Sigmoid colon (tissue), 7 donors: ENCODE measurements around the gene NR6A1. TPM values are rescaled to one million over a fixed set of nuclear protein-coding genes. Genes with fewer than 3 reads are reported as not detected.

Experiments used
- DNase-seq: peaks from one replicate; pipeline ENCODE4 v3.0.0-alpha.2; 2019
- H3K27ac ChIP-seq, 4 donors: fragments of 200-600 bp; sonication (generic); one replicate each; pipeline ENCODE4 v1.5.1; 2016 to 2019; ENCODE audit warnings: mild to moderate bottlenecking in 1 of 4
- H3K27me3 ChIP-seq, 3 donors: fragments of 200-600 bp; sonication (generic); one replicate each; pipeline ENCODE4 v1.5.1; 2019; ENCODE audit warnings: mild to moderate bottlenecking in 1 of 3
- H3K36me3 ChIP-seq, 4 donors: fragments of 200-600 bp; sonication (generic); one replicate each; pipeline ENCODE4 v1.5.1; 2016 to 2019
- H3K4me1 ChIP-seq, 4 donors: fragments of 200-600 bp; sonication (generic); one replicate each; pipeline ENCODE4 v1.5.1; 2017 to 2019
- H3K4me3 ChIP-seq, 4 donors: fragments of 200-600 bp; sonication (generic); one replicate each; pipeline ENCODE4 v1.5.1; 2017 to 2019; ENCODE audit warnings: mild to moderate bottlenecking in 2 of 4, moderate library complexity in 1 of 4
- H3K9me3 ChIP-seq, 4 donors: fragments of 200-600 bp in 3 of 4; sonication (generic) in 3 of 4; one replicate each; pipeline versions ENCODE4 v1.5.1 to v1.6.1; 2013 to 2019
- EP300 ChIP-seq, 4 donors: sonication (generic); formaldehyde crosslinking; IDR thresholded peaks; one replicate each; pipeline ENCODE4 v1.6.1; 2017; ENCODE audit warnings: antibody characterized with exemption in 4 of 4
- POLR2A ChIP-seq, 2 donors: fragments of 450-650 bp; IDR thresholded peaks; one replicate each; pipeline ENCODE4 v1.6.1; 2016; ENCODE audit warnings: antibody characterized with exemption in 2 of 2, mild to moderate bottlenecking in 2 of 2, moderate library complexity in 2 of 2
- POLR2AphosphoS5 ChIP-seq, 4 donors: sonication (generic); formaldehyde crosslinking; IDR thresholded peaks; one replicate each; pipeline ENCODE4 v1.6.1; 2017; ENCODE audit warnings: antibody characterized with exemption in 4 of 4
- WGBS, 2 donors: extraction: QIAGEN DNeasy Blood & Tissue Kit; methylation state at CpG; one replicate each; pipeline ENCODE4 v1.1.7; 2013; 5-methylcytosine and 5-hydroxymethylcytosine counted together
- intact Hi-C: fragments of 100-400 bp; cut with DNase I; formaldehyde crosslinking; loops from one replicate; pipeline ENCODE4 v1.15.1; 2023
- polyA plus RNA-seq, 3 donors: library from polyadenylated mRNA; stranded (reverse); fragments of 200-250 nt; gene quantifications; one replicate each; pipeline ENCODE4 v1.2.3, GENCODE V29; 2013
- total RNA-seq, 4 donors: library from RNA; depleted of rRNA; stranded (reverse); fragments of >200 nt; gene quantifications; one replicate each; pipeline ENCODE4 v1.1.0, GENCODE V29; 2016
- TF ChIP-seq, protein P1 (sequence below), 4 experiments: fragments of 450-650 bp in 3 of 4; fragments of 200-600 bp in 1 of 4; IDR thresholded peaks; one replicate each; pipeline ENCODE4 v1.5.1; 2016 to 2019; ENCODE audit warnings: antibody characterized with exemption in 4 of 4, mild to moderate bottlenecking in 3 of 4, moderate library complexity in 2 of 4
- donor health status: healthy with polysubstance abuse.
- donor health status: Bipolar disorder and iron deficiency.
- donor health status: healthy.

The NR6A1 gene
- total and polyA plus RNA-seq, 7 donors = 0.60 to 3.0 (median 1.8) TPM

GRCh38 chr9:124632077-124632621, 139.0 kb downstream of the NR6A1 start:
- no peak for DNase-seq

GRCh38 chr9:124631326-124631725, 139.8 kb downstream of the NR6A1 start:
- Histone ChIP-seq H3K36me3 (no peaks in the 10 kb centered on the region), H3K9me3 (no peaks in the 10 kb centered on the region), H3K27ac (no peak overlapping the region), H3K4me1 (no peaks in the 10 kb centered on the region), H3K4me3 (no peak overlapping the region), H3K27me3 (no peaks in the 10 kb centered on the region)
- intact Hi-C loops = no loop called here
- TF ChIP-seq POLR2A (IDR thresholded peaks at IDR 0.05) = no peak
- TF ChIP-seq EP300 (IDR thresholded peaks at IDR 0.05) = no peak
- TF ChIP-seq, protein P1, sequence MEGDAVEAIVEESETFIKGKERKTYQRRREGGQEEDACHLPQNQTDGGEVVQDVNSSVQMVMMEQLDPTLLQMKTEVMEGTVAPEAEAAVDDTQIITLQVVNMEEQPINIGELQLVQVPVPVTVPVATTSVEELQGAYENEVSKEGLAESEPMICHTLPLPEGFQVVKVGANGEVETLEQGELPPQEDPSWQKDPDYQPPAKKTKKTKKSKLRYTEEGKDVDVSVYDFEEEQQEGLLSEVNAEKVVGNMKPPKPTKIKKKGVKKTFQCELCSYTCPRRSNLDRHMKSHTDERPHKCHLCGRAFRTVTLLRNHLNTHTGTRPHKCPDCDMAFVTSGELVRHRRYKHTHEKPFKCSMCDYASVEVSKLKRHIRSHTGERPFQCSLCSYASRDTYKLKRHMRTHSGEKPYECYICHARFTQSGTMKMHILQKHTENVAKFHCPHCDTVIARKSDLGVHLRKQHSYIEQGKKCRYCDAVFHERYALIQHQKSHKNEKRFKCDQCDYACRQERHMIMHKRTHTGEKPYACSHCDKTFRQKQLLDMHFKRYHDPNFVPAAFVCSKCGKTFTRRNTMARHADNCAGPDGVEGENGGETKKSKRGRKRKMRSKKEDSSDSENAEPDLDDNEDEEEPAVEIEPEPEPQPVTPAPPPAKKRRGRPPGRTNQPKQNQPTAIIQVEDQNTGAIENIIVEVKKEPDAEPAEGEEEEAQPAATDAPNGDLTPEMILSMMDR (IDR thresholded peaks at IDR 0.05) = no peak
- no peak for TF ChIP-seq POLR2AphosphoS5 (IDR thresholded peaks at IDR 0.05)
- DNase-seq = no peak

More at GRCh38 chr9:124632077-124632621, 139.0 kb downstream of the NR6A1 start:
- no peak for TF ChIP-seq POLR2A (IDR thresholded peaks at IDR 0.05)
- no peak for TF ChIP-seq POLR2AphosphoS5 (IDR thresholded peaks at IDR 0.05)
- TF ChIP-seq, protein P1 (IDR thresholded peaks at IDR 0.05) = no peak
- no peak for TF ChIP-seq EP300 (IDR thresholded peaks at IDR 0.05)
- no peak overlapping the region for H3K4me3 ChIP-seq
- H3K36me3 ChIP-seq = no peaks in the 10 kb centered on the region
- intact Hi-C loops = no loop called here
- H3K4me1 ChIP-seq = no peaks in the 10 kb centered on the region
- no peaks in the 10 kb centered on the region for H3K9me3 ChIP-seq
- H3K27ac ChIP-seq = no peak overlapping the region
- 44 to 74% methylated on average over 5 of the region's 5 CpGs for WGBS, 2 donors
- no peaks in the 10 kb centered on the region for H3K27me3 ChIP-seq

GRCh38 chr9:124629600-124629999, 141.5 kb downstream of the NR6A1 start:
- H3K9me3 ChIP-seq = no peaks in the 10 kb centered on the region
- TF ChIP-seq POLR2AphosphoS5 (IDR thresholded peaks at IDR 0.05) = no peak
- TF ChIP-seq, protein P1 (IDR thresholded peaks at IDR 0.05) = no peak
- TF ChIP-seq EP300 (IDR thresholded peaks at IDR 0.05) = no peak
- TF ChIP-seq POLR2A (IDR thresholded peaks at IDR 0.05) = no peak
- H3K4me3 ChIP-seq = no peak overlapping the region
- H3K27me3 ChIP-seq = no peaks in the 10 kb centered on the region
- H3K36me3 ChIP-seq = no peaks in the 10 kb centered on the region
- intact Hi-C loops = no loop called here
- WGBS, 2 donors = 73 to 74% methylated on average over 2 of the region's 2 CpGs
- no peak for DNase-seq
- H3K4me1 ChIP-seq = no peaks in the 10 kb centered on the region
- H3K27ac ChIP-seq = no peak overlapping the region

DNA sequence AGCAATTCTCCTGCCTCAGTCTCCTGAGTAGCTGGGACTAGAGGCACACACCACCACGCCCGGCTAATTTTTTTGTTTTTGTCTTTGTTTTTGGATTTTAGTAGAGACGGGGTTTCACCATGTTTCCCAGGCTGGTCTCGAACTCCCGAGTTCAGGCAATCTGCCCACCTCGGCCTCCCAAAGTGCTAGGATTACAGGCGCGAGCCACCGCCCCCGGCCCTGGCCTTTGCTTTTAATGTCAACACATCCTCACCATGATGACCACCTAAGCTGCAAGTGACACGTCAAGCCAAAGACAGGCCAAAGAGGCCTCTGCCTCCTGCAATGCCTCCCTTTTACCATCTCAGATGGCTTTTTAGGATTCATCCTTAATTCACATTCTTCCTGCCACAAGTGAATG, 142.4 kb downstream of the NR6A1 start:
- intact Hi-C loops = no loop called here
- no peaks in the 10 kb centered on the region for H3K36me3 ChIP-seq
- H3K27ac ChIP-seq = no peak overlapping the region
- no peak for TF ChIP-seq POLR2AphosphoS5 (IDR thresholded peaks at IDR 0.05)
- TF ChIP-seq POLR2A (IDR thresholded peaks at IDR 0.05) = no peak
- TF ChIP-seq, protein P1 (IDR thresholded peaks at IDR 0.05) = no peak
- no peak for DNase-seq
- H3K4me1 ChIP-seq = no peaks in the 10 kb centered on the region
- no peaks in the 10 kb centered on the region for H3K27me3 ChIP-seq
- no peaks in the 10 kb centered on the region for H3K9me3 ChIP-seq
- WGBS, 2 donors = 96 to 97% methylated on average over 11 of the region's 11 CpGs
- no peak overlapping the region for H3K4me3 ChIP-seq

DNA sequence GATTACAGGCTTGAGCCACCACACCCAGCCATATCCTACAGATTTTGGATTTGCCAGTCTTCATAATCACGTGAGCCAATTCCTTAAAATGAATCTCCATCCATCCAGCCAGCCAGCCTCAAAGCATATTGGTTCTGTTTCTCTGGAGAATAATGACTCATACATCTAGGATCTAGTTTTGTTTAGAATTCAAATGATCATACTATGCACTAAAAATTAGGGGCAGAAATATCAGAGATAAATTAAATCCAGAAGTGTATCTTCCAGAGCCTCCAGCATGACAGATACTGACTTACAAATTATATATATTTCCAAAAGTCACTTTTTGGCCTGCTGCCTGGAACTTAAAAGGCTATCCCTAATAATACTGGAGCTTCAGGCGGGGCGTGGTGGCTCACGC, 144.8 kb downstream of the NR6A1 start:
- no peaks in the 10 kb centered on the region for H3K9me3 ChIP-seq
- H3K27ac ChIP-seq = no peak overlapping the region
- no peaks in the 10 kb centered on the region for H3K4me1 ChIP-seq
- H3K36me3 ChIP-seq = no peaks in the 10 kb centered on the region
- no peaks in the 10 kb centered on the region for H3K27me3 ChIP-seq
- 90 to 93% methylated on average over 4 of the region's 4 CpGs for WGBS, 2 donors
- no peak overlapping the region for H3K4me3 ChIP-seq
- no peak for TF ChIP-seq EP300 (IDR thresholded peaks at IDR 0.05)
- no peak for TF ChIP-seq POLR2AphosphoS5 (IDR thresholded peaks at IDR 0.05)
- TF ChIP-seq, protein P1 (IDR thresholded peaks at IDR 0.05) = no peak
- TF ChIP-seq POLR2A (IDR thresholded peaks at IDR 0.05) = no peak
- no peak for DNase-seq
- intact Hi-C loops = no loop called here
